ENCODE results near the gene OSBP. TPM values are rescaled to one million over a fixed set of nuclear protein-coding genes. Genes with fewer than 3 reads are reported as not detected.

OSBP gene
- total RNA-seq, 1 donor from 2014 or later: 12.3 TPM

DNA sequence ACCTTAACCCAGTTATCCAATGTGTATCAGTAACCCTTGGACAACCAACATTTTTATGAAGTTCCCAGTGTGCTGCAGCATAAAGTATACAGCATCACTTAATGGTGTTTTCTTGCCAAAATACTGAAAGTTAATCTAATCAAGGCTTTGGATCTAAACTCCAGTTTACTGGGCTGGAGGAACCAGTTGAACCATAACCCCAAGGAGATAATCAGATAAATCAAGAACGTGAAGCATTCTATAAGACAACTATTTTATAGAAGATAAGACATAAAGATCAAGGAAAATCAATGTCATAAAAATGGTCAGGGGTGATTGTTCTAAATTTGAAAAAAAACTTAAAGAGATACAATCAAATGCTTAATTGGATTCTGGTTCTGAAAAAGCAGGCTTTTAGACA is 2.3 kb upstream of the OSBP start:
- H3K4me3 ChIP-seq (ENCODE audit: low read depth, low read length): no peak overlapping the region
- no peak for TF ChIP-seq CTCF (conservative IDR thresholded peaks at IDR 0.05; ENCODE audit: low read depth, low read length)
- no peak for DNase-seq (ENCODE audit: low read depth)

DNA sequence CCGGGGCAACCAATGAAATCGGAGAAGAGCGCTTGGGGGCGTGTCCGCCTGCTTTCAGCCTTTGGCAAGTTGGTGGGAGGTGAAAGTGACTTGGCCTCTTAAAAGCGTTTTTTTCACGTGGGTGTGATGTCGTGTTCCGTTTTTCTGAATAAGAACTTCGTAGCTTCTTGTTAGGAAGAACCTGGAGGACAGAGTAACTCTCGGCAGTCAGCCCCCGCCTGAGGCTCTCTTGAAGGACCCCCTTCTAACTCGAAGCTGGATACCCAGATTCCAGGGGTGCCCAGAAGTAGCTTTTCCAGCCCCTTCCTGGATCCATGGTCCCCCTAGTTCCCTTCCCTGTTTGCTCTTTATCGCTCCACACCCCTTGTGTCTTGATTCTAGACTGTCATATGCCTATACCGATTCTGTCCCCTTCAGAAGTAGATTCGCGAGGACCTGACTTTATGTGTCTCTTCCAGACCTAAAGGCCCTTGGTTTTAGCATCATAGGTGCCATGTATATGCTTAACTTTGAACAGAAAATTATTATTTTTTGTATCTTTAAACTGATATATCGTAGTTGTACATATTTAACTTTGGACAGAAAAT is 915 bp upstream of the OSBP start:
- peak overlapping the region; percentile 58 for H3K4me3 ChIP-seq (ENCODE audit: low read depth, low read length)
- TF ChIP-seq CTCF (conservative IDR thresholded peaks at IDR 0.05; ENCODE audit: low read depth, low read length): no peak
- DNase-seq (ENCODE audit: low read depth): no peak

GRCh38 chr11:59615120-59615636 is 396 bp downstream of the OSBP start:
- no peak for TF ChIP-seq CTCF (conservative IDR thresholded peaks at IDR 0.05; ENCODE audit: low read depth, low read length)
- DNase-seq (ENCODE audit: low read depth): no peak
- peak overlapping the region; percentile 91 for H3K4me3 ChIP-seq (ENCODE audit: low read depth, low read length)

DNA sequence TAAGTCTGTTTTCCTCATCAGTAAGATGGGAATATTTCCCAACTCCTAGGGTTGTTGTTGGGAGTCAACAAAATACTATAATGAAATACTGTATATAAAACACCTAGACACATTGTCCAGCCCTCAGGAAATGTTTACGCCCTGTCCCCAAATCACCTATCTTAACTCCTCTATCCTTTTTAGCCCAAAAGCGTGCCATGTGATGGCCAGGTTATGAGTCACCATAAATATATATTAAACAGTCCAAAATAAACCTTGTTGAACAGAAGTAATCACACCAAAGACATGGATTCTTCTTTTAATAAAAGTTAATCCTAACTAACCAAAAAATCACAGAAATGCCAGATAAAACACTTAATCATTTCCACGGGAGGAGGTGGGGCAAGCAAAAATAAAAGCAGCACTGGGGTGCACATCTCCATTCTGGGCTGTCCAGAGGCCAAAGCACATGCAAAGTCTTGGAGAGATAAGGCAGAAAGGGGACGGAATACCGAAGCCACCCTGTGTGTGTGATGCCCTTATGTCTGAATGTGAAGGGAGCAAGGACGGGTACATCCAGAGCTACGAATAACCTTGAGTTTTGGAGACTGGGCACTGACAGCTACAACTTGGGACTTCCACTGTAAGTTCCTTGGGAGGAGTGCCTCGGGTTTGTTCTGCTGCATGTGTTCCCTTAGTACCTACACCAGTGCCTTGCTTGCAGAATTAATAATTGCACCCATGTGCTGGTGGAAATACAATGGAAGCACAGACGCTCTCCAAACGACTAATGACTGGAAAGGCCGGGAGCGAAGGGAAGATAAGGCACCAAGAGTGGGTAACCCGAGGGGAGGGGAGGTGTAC is 1.1 kb downstream of the OSBP start:
- no peak for TF ChIP-seq CTCF (conservative IDR thresholded peaks at IDR 0.05; ENCODE audit: low read depth, low read length)
- H3K4me3 ChIP-seq (ENCODE audit: low read depth, low read length): peak overlapping the region; percentile 91
- no peak for DNase-seq (ENCODE audit: low read depth)

DNA sequence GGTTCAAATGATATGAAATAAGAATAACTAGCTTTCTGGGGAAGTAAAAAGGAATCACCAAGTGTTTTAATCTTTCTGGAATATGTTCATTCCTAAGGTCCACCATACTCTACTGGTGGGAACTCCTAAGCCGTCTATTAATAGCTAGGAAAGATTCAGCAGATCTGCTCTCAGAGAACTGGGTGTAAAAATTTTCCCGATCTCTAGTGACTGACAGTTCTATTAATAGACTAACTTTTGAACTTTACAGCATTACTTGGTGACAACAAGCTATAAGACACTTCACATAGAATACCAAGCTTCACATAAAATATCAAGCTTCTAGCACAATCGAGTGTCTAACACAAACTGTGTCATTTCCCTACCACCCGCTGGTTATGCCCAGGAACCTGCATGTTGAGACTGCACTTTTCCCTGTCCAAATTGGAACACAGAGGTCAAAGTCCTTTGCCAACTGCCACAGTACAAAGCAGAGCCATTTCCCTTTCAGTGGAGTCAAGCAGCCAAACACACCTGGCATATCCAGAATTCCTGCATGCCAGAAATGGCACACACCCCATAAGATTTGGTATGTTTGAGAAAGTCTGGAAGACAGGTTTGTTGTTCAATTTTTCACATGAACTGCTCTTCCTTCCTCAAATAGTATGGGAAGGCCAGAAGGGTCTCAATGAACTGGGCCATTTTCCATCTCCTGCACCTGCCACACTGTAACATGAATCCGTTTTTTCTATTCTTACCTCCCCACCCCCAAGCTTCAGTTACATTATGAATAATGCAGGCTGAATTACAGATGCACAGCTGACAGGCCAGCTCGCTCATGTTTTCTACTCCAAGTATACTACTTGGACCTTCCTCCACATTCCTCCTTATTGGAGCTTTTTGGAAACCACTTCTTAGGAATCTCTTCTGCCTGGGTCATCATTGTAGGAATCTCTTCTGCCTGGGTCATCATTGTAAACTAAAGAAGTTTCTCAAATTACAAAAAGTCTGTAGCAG is 3.7 kb downstream of the OSBP start:
- no peak for TF ChIP-seq CTCF (conservative IDR thresholded peaks at IDR 0.05; ENCODE audit: low read depth, low read length)
- DNase-seq (ENCODE audit: low read depth): no peak
- H3K4me3 ChIP-seq (ENCODE audit: low read depth, low read length): no peak overlapping the region

DNA sequence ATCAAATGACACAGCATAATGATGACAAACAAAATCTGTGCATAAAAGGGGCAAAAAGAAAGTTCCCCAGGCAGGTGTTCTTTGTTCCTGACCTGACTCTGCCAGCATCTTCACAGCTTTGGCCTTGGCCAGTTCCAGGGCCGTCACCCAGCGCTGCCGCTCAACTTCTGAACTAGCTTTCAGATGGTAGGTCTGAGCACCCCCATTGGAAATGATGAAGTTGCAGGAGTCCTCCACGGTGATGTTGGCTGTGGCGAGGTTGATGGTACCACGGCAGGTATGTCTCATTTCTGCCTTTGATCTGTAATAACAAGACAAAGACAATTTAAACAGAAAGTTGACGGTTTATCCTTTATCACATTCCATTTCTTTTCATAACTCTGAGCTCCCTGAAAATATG is 5.3 kb downstream of the OSBP start:
- H3K4me3 ChIP-seq (ENCODE audit: low read depth, low read length): no peak overlapping the region
- no peak for TF ChIP-seq CTCF (conservative IDR thresholded peaks at IDR 0.05; ENCODE audit: low read depth, low read length)
- DNase-seq (ENCODE audit: low read depth): no peak

Measured in epithelial cell of proximal tubule (primary cell).